DLD1 (cell line): ENCODE data around the gene CHRFAM7A.
"Not testable (repeated sequence)": the region's sequence is repeated elsewhere in the genome, so short reads cannot be mapped to it uniquely, and the experiment has no call there.

Experiments
- in situ Hi-C: cut with HindIII; loops from 2 replicates; pipeline ENCODE4 v1.10.0; 2017; ENCODE audit warnings: low sequenced_read_pairs

CHRFAM7A gene

GRCh38 chr15:30321063-30321462, 72.3 kb downstream of the CHRFAM7A start:
- in situ Hi-C loops: not testable (repeated sequence)

- in situ Hi-C loops: not testable (repeated sequence)
Measured at GRCh38 chr15:30315704-30316103, 77.6 kb downstream of the CHRFAM7A start.

- in situ Hi-C loops: not testable (repeated sequence)
Measured at GRCh38 chr15:30310575-30310974, 82.8 kb downstream of the CHRFAM7A start.
